ENCODE data around the gene ASIC1. TPM values are rescaled to one million over a fixed set of nuclear protein-coding genes. Genes with fewer than 3 reads are reported as not detected.

The ASIC1 gene
- total RNA-seq, 4 donors from 2014 or later: 0.70 to 5.7 (median 1.5) TPM; not detected in 1

- no peaks in the 10 kb centered on the region for H3K36me3 ChIP-seq
- DNase-seq: no peak
- H3K4me1 ChIP-seq: peaks cover 0 to 42% (median 6%) of the 10 kb centered on the region in 4 donors
- TF ChIP-seq, protein P1, sequence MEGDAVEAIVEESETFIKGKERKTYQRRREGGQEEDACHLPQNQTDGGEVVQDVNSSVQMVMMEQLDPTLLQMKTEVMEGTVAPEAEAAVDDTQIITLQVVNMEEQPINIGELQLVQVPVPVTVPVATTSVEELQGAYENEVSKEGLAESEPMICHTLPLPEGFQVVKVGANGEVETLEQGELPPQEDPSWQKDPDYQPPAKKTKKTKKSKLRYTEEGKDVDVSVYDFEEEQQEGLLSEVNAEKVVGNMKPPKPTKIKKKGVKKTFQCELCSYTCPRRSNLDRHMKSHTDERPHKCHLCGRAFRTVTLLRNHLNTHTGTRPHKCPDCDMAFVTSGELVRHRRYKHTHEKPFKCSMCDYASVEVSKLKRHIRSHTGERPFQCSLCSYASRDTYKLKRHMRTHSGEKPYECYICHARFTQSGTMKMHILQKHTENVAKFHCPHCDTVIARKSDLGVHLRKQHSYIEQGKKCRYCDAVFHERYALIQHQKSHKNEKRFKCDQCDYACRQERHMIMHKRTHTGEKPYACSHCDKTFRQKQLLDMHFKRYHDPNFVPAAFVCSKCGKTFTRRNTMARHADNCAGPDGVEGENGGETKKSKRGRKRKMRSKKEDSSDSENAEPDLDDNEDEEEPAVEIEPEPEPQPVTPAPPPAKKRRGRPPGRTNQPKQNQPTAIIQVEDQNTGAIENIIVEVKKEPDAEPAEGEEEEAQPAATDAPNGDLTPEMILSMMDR (IDR thresholded peaks at IDR 0.05): no peak
- TF ChIP-seq POLR2A (IDR thresholded peaks at IDR 0.05): no peak
- H3K4me3 ChIP-seq: no peak overlapping the region
- peaks cover 0 to 4% of the 10 kb centered on the region in 2 donors for H3K27me3 ChIP-seq
- no peaks in the 10 kb centered on the region for H3K9me3 ChIP-seq
- no peak overlapping the region for H3K27ac ChIP-seq
Measured at GRCh38 chr12:50053583-50053982, 3.8 kb upstream of the ASIC1 start.

GRCh38 chr12:50055831-50056638 is 1.4 kb upstream of the ASIC1 start:
- Histone ChIP-seq H3K9me3 (no peaks in the 10 kb centered on the region), H3K4me3 (peak overlapping the region in 1 of 4 donors; percentile 12)
- DNase-seq: peak; percentile 40 to 71 (median 67)

DNA sequence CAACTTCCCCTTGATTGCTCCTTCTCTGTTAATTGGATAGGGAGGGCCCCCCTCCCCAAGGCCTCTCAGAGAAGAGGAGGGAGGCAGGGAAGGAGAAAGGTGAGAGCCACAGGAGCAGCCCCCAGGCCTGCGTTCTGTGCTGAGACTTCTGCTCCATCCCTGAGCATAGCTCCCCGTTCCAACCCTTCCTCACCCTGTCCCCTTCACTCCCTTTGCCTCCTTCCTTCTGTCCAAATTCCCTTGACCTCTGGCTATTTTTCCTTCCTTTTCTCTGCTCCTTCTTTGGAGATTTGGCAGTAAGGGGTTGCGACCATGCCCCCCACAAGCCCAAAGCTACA is 788 bp upstream of the ASIC1 start:
- H3K4me1 ChIP-seq: peaks cover 0 to 25% (median 6%) of the 10 kb centered on the region in 4 donors
- H3K9me3 ChIP-seq: no peaks in the 10 kb centered on the region
- DNase-seq: no peak
- no peak overlapping the region for H3K27ac ChIP-seq
- no peaks in the 10 kb centered on the region for H3K36me3 ChIP-seq
- TF ChIP-seq, protein P1 (IDR thresholded peaks at IDR 0.05): no peak
- no peak for TF ChIP-seq POLR2A (IDR thresholded peaks at IDR 0.05)
- H3K27me3 ChIP-seq: peaks cover 0 to 4% of the 10 kb centered on the region in 2 donors
- H3K4me3 ChIP-seq: peak overlapping the region in 1 of 4 donors; percentile 83

More at GRCh38 chr12:50055831-50056638, 1.4 kb upstream of the ASIC1 start:
- H3K27me3 ChIP-seq: peaks cover 0 to 4% of the 10 kb centered on the region in 2 donors
- H3K36me3 ChIP-seq: no peaks in the 10 kb centered on the region
- TF ChIP-seq, protein P1 (IDR thresholded peaks at IDR 0.05): peak; percentile 46 to 96 (median 84)
- TF ChIP-seq POLR2A (IDR thresholded peaks at IDR 0.05): no peak
- H3K27ac ChIP-seq: no peak overlapping the region
- peaks cover 0 to 29% (median 6%) of the 10 kb centered on the region in 4 donors for H3K4me1 ChIP-seq

- H3K9me3 ChIP-seq: no peaks in the 10 kb centered on the region
- no peaks in the 10 kb centered on the region for H3K36me3 ChIP-seq
- DNase-seq: peak in 1 of 3 donors; percentile 39
- H3K27ac ChIP-seq: peak overlapping the region in 1 of 4 donors; percentile 12
- peaks cover 0 to 4% of the 10 kb centered on the region in 2 donors for H3K27me3 ChIP-seq
- H3K4me1 ChIP-seq: peaks cover 0 to 25% (median 6%) of the 10 kb centered on the region in 4 donors
- TF ChIP-seq POLR2A (IDR thresholded peaks at IDR 0.05): no peak
- TF ChIP-seq, protein P1 (IDR thresholded peaks at IDR 0.05): no peak
- peak overlapping the region; percentile 45 to 83 (median 69) for H3K4me3 ChIP-seq
Measured at GRCh38 chr12:50057896-50058670, 687 bp downstream of the ASIC1 start.

GRCh38 chr12:50058743-50059312 is 1.4 kb downstream of the ASIC1 start:
- TF ChIP-seq, protein P1 (IDR thresholded peaks at IDR 0.05): no peak
- no peak for TF ChIP-seq POLR2A (IDR thresholded peaks at IDR 0.05)
- H3K9me3 ChIP-seq: no peaks in the 10 kb centered on the region
- no peak overlapping the region for H3K4me3 ChIP-seq
- no peak overlapping the region for H3K27ac ChIP-seq
- H3K36me3 ChIP-seq: no peaks in the 10 kb centered on the region
- peaks cover 0 to 4% of the 10 kb centered on the region in 2 donors for H3K27me3 ChIP-seq
- peak in 1 of 3 donors; percentile 43 for DNase-seq
- H3K4me1 ChIP-seq: peaks cover 0 to 25% (median 6%) of the 10 kb centered on the region in 4 donors
